Spleen (tissue), 11 donors: ENCODE data around the gene EFCAB12. TPM values are rescaled to one million over a fixed set of nuclear protein-coding genes. Genes with fewer than 3 reads are reported as not detected.

Experiments used
- DNase-seq: peaks from one replicate; pipeline ENCODE4 v3.0.0-alpha.2; 2020
- H3K27ac ChIP-seq, 8 donors: fragments of 200-600 bp; sonication (generic) in 7 of 8; 1 replicate in 4 of 8; 2 replicates in 4 of 8; pipeline versions ENCODE4 v1.5.0 to v1.8.0; 2016 to 2021; ENCODE audit warnings: inconsistent platforms in 4 of 8, mild to moderate bottlenecking in 4 of 8, moderate library complexity in 1 of 8
- H3K27me3 ChIP-seq, 7 donors: fragments of 200-600 bp; sonication (generic) in 6 of 7; replicated peaks in 1 of 7; 1 replicate in 4 of 7; 2 replicates in 3 of 7; pipeline versions ENCODE4 v1.5.0 to v1.8.0; 2016 to 2021; ENCODE audit warnings: inconsistent platforms in 3 of 7, mild to moderate bottlenecking in 1 of 7
- H3K36me3 ChIP-seq, 6 donors: fragments of 200-600 bp; sonication (generic) in 5 of 6; 1 replicate in 4 of 6; 2 replicates in 2 of 6; pipeline versions ENCODE4 v1.5.0 to v1.8.0; 2016 to 2021; ENCODE audit warnings: inconsistent platforms in 2 of 6
- H3K4me1 ChIP-seq, 6 donors: fragments of 200-600 bp; sonication (generic) in 5 of 6; 1 replicate in 3 of 6; 2 replicates in 3 of 6; pipeline versions ENCODE4 v1.5.0 to v1.8.0; 2016 to 2021; ENCODE audit warnings: inconsistent platforms in 3 of 6
- H3K4me3 ChIP-seq, 8 donors: fragments of 200-600 bp; sonication (generic) in 7 of 8; 1 replicate in 4 of 8; 2 replicates in 4 of 8; pipeline versions ENCODE4 v1.5.0 to v1.8.0; 2016 to 2021; ENCODE audit warnings: inconsistent platforms in 4 of 8, mild to moderate bottlenecking in 4 of 8, moderate library complexity in 2 of 8
- H3K9me3 ChIP-seq, 8 donors: fragments of 200-600 bp; sonication (generic) in 7 of 8; 1 replicate in 4 of 8; 2 replicates in 4 of 8; pipeline versions ENCODE4 v1.5.0 to v1.8.0; 2016 to 2021; ENCODE audit warnings: inconsistent platforms in 4 of 8
- POLR2A ChIP-seq, 3 donors: fragments of 450-650 bp; IDR thresholded peaks; one replicate each; pipeline ENCODE4 v1.5.1; 2017; ENCODE audit warnings: antibody characterized with exemption in 3 of 3, mild to moderate bottlenecking in 1 of 3
- POLR2AphosphoS5 ChIP-seq, 3 donors: sonication (generic); formaldehyde crosslinking; IDR thresholded peaks; one replicate each; pipeline ENCODE4 v1.5.1; 2017; ENCODE audit warnings: antibody characterized with exemption in 3 of 3
- WGBS, 5 donors: extraction: QIAGEN DNeasy Blood & Tissue Kit in 3 of 5; methylation state at CpG; one replicate each; pipeline versions ENCODE4 v1.1.5 to v1.1.7; 2013 to 2018; 5-methylcytosine and 5-hydroxymethylcytosine counted together
- intact Hi-C: fragments of 100-400 bp; cut with DNase I; formaldehyde crosslinking; loops from one replicate; pipeline ENCODE4 v1.15.0; 2023; ENCODE audit warnings: low total_unique reads
- polyA plus RNA-seq, 3 donors: library from polyadenylated mRNA; stranded (reverse); fragments of 200-250 nt; gene quantifications; one replicate each; pipeline ENCODE4 v1.2.1, GENCODE V29; 2013
- total RNA-seq, 7 donors: library from RNA; depleted of rRNA in 3 of 7; stranded (reverse); fragments of >200 nt in 3 of 7; fragmentation: NEBNext Ultra II Directional in 4 of 7; extraction: Animal tissue kit (Norgen Biotek cat#: 25700) in 4 of 7; gene quantifications; one replicate each; pipeline versions ENCODE4 v1.1.0 to v1.2.1, GENCODE V29; 2016 to 2021
- TF ChIP-seq, protein P1 (sequence below), 11 experiments: fragments of 200-600 bp in 7 of 11; fragments of 450-650 bp in 4 of 11; sonication (generic) in 4 of 11; IDR thresholded peaks in 8 of 11; conservative IDR thresholded peaks in 3 of 11; 1 replicate in 7 of 11; 2 replicates in 4 of 11; pipeline versions ENCODE4 v1.4.0 to v1.8.0; 2016 to 2021; ENCODE audit warnings: antibody characterized with exemption in 11 of 11, inconsistent platforms in 4 of 11, mild to moderate bottlenecking in 1 of 11
- donor health status: healthy with polysubstance abuse.
- donor health status: DM: no; HTN: no; CAD: no; lungs with moderate emphysema.
- donor health status: DM: no; HTN: no; CAD: no.
- donor health status: Bipolar disorder and iron deficiency.
- donor health status: healthy.
- donor health status: DM: no; HTN: no; CAD: no.
- donor health status: DM: yes; HTN: yes; CAD: no.

Gene EFCAB12
- total and polyA plus RNA-seq, 10 donors = 0.20 to 2.1 (median 1.0) TPM

DNA sequence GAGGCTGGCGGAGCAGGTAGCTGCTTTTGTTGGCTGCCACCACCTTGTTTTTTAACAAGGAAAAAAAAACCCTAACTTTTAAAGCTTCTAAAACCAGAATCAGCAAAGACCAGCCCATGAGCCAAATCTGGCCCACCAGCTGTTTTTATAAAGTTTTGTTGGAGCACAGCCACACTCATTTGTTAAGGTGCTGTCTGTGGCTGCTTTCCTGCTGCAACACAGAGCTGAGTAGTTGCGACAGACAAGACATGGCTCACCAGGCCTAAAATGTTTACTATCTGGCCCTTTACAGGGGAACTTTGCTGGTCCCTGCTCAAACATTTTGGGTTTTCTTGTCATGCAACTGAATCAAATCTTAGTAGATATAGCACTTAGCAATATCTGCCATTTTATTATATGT is 18.9 kb downstream of the EFCAB12 start:
- Histone ChIP-seq H3K4me1 (peaks cover 0 to 3% (median 0%) of the 10 kb centered on the region in 6 donors), H3K27ac (no peak overlapping the region), H3K9me3 (no peaks in the 10 kb centered on the region), H3K27me3 (no peaks in the 10 kb centered on the region), H3K4me3 (no peak overlapping the region), H3K36me3 (no peaks in the 10 kb centered on the region)
- no peak for TF ChIP-seq POLR2AphosphoS5 (IDR thresholded peaks at IDR 0.05)
- no peak for TF ChIP-seq POLR2A (IDR thresholded peaks at IDR 0.05)
- TF ChIP-seq, protein P1, sequence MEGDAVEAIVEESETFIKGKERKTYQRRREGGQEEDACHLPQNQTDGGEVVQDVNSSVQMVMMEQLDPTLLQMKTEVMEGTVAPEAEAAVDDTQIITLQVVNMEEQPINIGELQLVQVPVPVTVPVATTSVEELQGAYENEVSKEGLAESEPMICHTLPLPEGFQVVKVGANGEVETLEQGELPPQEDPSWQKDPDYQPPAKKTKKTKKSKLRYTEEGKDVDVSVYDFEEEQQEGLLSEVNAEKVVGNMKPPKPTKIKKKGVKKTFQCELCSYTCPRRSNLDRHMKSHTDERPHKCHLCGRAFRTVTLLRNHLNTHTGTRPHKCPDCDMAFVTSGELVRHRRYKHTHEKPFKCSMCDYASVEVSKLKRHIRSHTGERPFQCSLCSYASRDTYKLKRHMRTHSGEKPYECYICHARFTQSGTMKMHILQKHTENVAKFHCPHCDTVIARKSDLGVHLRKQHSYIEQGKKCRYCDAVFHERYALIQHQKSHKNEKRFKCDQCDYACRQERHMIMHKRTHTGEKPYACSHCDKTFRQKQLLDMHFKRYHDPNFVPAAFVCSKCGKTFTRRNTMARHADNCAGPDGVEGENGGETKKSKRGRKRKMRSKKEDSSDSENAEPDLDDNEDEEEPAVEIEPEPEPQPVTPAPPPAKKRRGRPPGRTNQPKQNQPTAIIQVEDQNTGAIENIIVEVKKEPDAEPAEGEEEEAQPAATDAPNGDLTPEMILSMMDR (IDR thresholded peaks at IDR 0.05 in 8 of 11, conservative IDR thresholded peaks at IDR 0.05 in 3 of 11) = no peak
- DNase-seq = no peak
- intact Hi-C loops = no loop called here
- 73 to 83% (median 81%) methylated on average over 2 of the region's 2 CpGs for WGBS, 5 donors

DNA sequence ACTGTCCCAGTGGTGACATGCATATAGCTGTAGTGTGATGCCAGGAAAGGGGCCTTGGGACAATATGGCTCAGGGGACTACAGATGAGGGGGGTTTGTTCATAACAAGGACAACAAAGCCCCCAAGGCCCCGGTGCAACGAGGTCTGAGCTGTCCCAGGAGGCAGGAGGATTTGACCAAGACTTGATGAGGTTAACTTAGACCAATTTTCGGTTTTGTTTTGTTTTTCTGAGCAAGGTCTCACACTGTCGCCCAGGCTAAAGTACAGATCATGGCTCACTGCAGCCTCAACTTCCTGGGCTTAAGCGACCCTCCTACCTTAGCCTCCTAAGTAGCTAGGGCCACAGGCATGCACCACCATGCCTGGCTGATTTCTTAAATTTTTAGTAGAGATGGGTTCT is 23.8 kb downstream of the EFCAB12 start:
- no peak for DNase-seq
- H3K27ac ChIP-seq = no peak overlapping the region
- no peaks in the 10 kb centered on the region for H3K36me3 ChIP-seq
- intact Hi-C loops = no loop called here
- no peak for TF ChIP-seq POLR2AphosphoS5 (IDR thresholded peaks at IDR 0.05)
- no peak for TF ChIP-seq POLR2A (IDR thresholded peaks at IDR 0.05)
- TF ChIP-seq, protein P1 (IDR thresholded peaks at IDR 0.05 in 8 of 11, conservative IDR thresholded peaks at IDR 0.05 in 3 of 11) = no peak
- no peaks in the 10 kb centered on the region for H3K27me3 ChIP-seq
- no peaks in the 10 kb centered on the region for H3K9me3 ChIP-seq
- peaks cover 0 to 11% (median 7%) of the 10 kb centered on the region in 6 donors for H3K4me1 ChIP-seq
- WGBS, 5 donors = 66 to 86% (median 76%) methylated on average over 5 of the region's 5 CpGs
- H3K4me3 ChIP-seq = no peak overlapping the region

DNA sequence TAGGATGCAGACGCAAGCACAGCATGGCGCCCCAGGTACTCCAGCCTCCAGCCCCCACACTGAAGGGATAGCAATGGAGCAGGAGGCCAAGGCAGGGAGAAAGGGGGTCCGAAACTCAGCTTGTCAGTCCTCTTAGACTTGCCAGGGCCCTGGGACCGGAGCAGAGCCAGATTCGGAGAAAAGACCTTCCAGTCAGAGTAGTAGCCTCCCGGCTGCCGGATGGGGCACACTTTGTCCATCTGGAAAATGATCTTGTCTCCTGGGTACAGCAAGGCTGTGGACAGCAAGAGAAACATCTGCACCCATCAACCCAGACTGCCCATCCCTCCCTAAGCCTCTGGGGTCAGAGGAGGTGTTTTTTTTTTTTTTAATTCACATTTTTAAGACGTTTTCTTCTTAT is 24.3 kb downstream of the EFCAB12 start:
- TF ChIP-seq POLR2A (IDR thresholded peaks at IDR 0.05) = no peak
- TF ChIP-seq, protein P1 (IDR thresholded peaks at IDR 0.05 in 8 of 11, conservative IDR thresholded peaks at IDR 0.05 in 3 of 11) = no peak
- no peak for TF ChIP-seq POLR2AphosphoS5 (IDR thresholded peaks at IDR 0.05)
- DNase-seq = no peak
- Histone ChIP-seq H3K4me3 (no peak overlapping the region), H3K9me3 (no peaks in the 10 kb centered on the region), H3K27ac (no peak overlapping the region), H3K36me3 (no peaks in the 10 kb centered on the region), H3K27me3 (no peaks in the 10 kb centered on the region), H3K4me1 (peaks cover 0 to 11% (median 7%) of the 10 kb centered on the region in 6 donors)
- 81 to 91% (median 88%) methylated on average over 8 of the region's 8 CpGs for WGBS, 5 donors
- intact Hi-C loops = no loop called here

DNA sequence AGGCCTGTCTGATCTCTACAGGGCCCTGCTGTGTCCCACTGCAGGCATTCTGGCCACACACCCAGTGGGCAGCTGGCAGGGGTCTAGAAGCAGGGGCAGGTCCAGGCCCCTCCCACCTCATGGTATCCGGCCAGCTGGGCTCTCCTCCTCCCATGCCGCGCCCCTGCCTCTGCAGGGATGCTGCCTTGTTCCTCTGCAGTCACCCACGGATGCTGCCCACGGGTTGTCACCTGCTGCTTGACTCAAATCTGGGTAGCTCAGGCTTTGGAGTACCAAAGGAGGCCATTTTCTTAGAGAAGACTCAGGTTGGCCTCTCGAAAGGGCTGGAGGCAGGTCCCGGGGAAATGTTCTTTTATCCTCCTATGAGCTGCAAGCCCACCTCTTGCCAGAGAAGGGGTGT is 25.0 kb downstream of the EFCAB12 start:
- peaks cover 2 to 15% (median 10%) of the 10 kb centered on the region in 6 donors for H3K4me1 ChIP-seq
- H3K27me3 ChIP-seq = no peaks in the 10 kb centered on the region
- H3K9me3 ChIP-seq = no peaks in the 10 kb centered on the region
- 85 to 95% (median 87%) methylated on average over 2 to 7 of the region's 7 CpGs for WGBS, 5 donors
- TF ChIP-seq POLR2AphosphoS5 (IDR thresholded peaks at IDR 0.05) = no peak
- TF ChIP-seq, protein P1 (IDR thresholded peaks at IDR 0.05 in 8 of 11, conservative IDR thresholded peaks at IDR 0.05 in 3 of 11) = no peak
- TF ChIP-seq POLR2A (IDR thresholded peaks at IDR 0.05) = no peak
- H3K27ac ChIP-seq = no peak overlapping the region
- H3K36me3 ChIP-seq = no peaks in the 10 kb centered on the region
- H3K4me3 ChIP-seq = no peak overlapping the region
- intact Hi-C loops = no loop called here
- DNase-seq = no peak
